B cell (primary cell): Measurements from ENCODE around the gene ADAMTSL2. TPM values are rescaled to one million over a fixed set of nuclear protein-coding genes. Genes with fewer than 3 reads are reported as not detected.

ENCODE experiments used
- ATAC-seq: fragments of 200-7000 bp; cut with Tn5 transposase; one replicate; pipeline ENCODE4 v1.10.0; 2021; ENCODE audit warnings: low read depth, mild to moderate bottlenecking, moderate number of reproducible peaks, moderate library complexity
- CTCF ChIA-PET: fragments of 350-600 bp; sonication (Branson Sonifier 250); formaldehyde crosslinking; loops from one replicate; lab custom pipeline; 2021; ENCODE audit warnings: antibody characterized with exemption, inconsistent platforms; lab: Charles Lee
- POLR2A ChIA-PET: fragments of 350-600 bp; sonication (Branson Sonifier 250); formaldehyde crosslinking; loops from one replicate; lab custom pipeline; 2021; ENCODE audit warnings: antibody characterized with exemption; lab: Charles Lee
- DNase-seq: peaks from one replicate; pipeline ENCODE4 v3.0.0; 2013
- H2AFZ ChIP-seq: 2 replicates; pipeline ENCODE4 v1.6.1; 2012; ENCODE audit warnings: mild to moderate bottlenecking, low read depth, low read length; ENCODE audit not compliant: insufficient read depth, poor library complexity, severe bottlenecking
- H3K27ac ChIP-seq, 2 donors: 1 replicate in 1 of 2; 2 replicates in 1 of 2; pipeline ENCODE4 v1.5.1; 2012 to 2013; ENCODE audit warnings: low read length in 2 of 2, mild to moderate bottlenecking in 2 of 2, moderate library complexity in 1 of 2
- H3K27me3 ChIP-seq, 4 experiments: fragments of 200-600 bp in 1 of 4; sonication (generic) in 1 of 4; replicated peaks in 1 of 4; 1 replicate in 2 of 4; 2 replicates in 2 of 4; pipeline versions ENCODE4 v1.6.1 to v1.7.0; 2013 to 2016; ENCODE audit warnings: low read length in 3 of 4, mild to moderate bottlenecking in 2 of 4, mixed read lengths in 1 of 4, moderate library complexity in 1 of 4; ENCODE audit not compliant: insufficient read depth in 4 of 4, control insufficient read depth in 3 of 4; ENCODE audit errors: control extremely low read depth in 1 of 4
- H3K36me3 ChIP-seq, 2 experiments: replicated peaks in 1 of 2; 1 replicate in 1 of 2; 2 replicates in 1 of 2; pipeline versions ENCODE4 v1.6.1 to v1.7.1; 2013; ENCODE audit warnings: low read length in 1 of 2; ENCODE audit not compliant: insufficient read depth in 2 of 2, control insufficient read depth in 1 of 2; ENCODE audit errors: control extremely low read depth in 1 of 2, extremely low read depth in 1 of 2
- H3K4me1 ChIP-seq, 2 donors: fragments of 200-600 bp in 1 of 2; sonication (generic) in 1 of 2; 1 replicate in 1 of 2; 2 replicates in 1 of 2; pipeline versions ENCODE4 v1.5.1 to v1.6.1; 2013 to 2017; ENCODE audit warnings: low read length in 2 of 2; ENCODE audit not compliant: control insufficient read depth in 2 of 2, insufficient read depth in 2 of 2
- H3K4me2 ChIP-seq: replicated peaks from 2 replicates; pipeline ENCODE3; 2012; ENCODE audit warnings: mild to moderate bottlenecking, low read depth, low read length; ENCODE audit not compliant: poor library complexity, severe bottlenecking
- H3K4me3 ChIP-seq, 5 experiments: fragments of 200-600 bp in 1 of 5; sonication (generic) in 1 of 5; 1 replicate in 3 of 5; 2 replicates in 2 of 5; pipeline versions ENCODE4 v1.5.1 to v1.7.0; 2011 to 2016; ENCODE audit warnings: low read length in 4 of 5, mild to moderate bottlenecking in 4 of 5, low read depth in 2 of 5, control low read depth in 1 of 5, moderate library complexity in 1 of 5; ENCODE audit not compliant: insufficient read depth in 1 of 5; ENCODE audit errors: control extremely low read depth in 1 of 5, extremely low read depth in 1 of 5
- H3K79me2 ChIP-seq: fragments of 200-600 bp; sonication (generic); one replicate; pipeline ENCODE4 v1.6.0; 2016; ENCODE audit warnings: low read length; ENCODE audit not compliant: control insufficient read depth, insufficient read depth
- H3K9ac ChIP-seq: fragments of 200-600 bp; sonication (generic); 2 replicates; pipeline ENCODE4 v1.6.1; 2017; ENCODE audit warnings: mild to moderate bottlenecking, low read length, moderate library complexity
- H3K9me3 ChIP-seq, 3 donors: one replicate each; pipeline versions ENCODE4 v1.6.1 to v1.7.1; 2013; ENCODE audit warnings: low read length in 2 of 3; ENCODE audit not compliant: control insufficient read depth in 2 of 3, insufficient read depth in 1 of 3; ENCODE audit errors: control extremely low read depth in 1 of 3
- H4K20me1 ChIP-seq: 2 replicates; pipeline ENCODE4 v1.6.0; 2012; ENCODE audit warnings: mild to moderate bottlenecking, low read length; ENCODE audit not compliant: insufficient read depth, control insufficient read depth, poor library complexity, severe bottlenecking
- H3K27ac Mint-ChIP-seq: one replicate; pipeline ENCODE4 v1.8.0; 2021; ENCODE audit warnings: mixed read lengths
- H3K27me3 Mint-ChIP-seq: one replicate; pipeline ENCODE4 v1.8.0; 2021; ENCODE audit warnings: mixed read lengths
- H3K4me1 Mint-ChIP-seq: one replicate; pipeline ENCODE4 v1.8.0; 2021; ENCODE audit warnings: mixed read lengths
- H3K4me3 Mint-ChIP-seq: one replicate; pipeline ENCODE4 v1.8.0; 2021; ENCODE audit warnings: mixed read lengths
- H3K9me3 Mint-ChIP-seq: one replicate; pipeline ENCODE4 v1.8.0; 2022; ENCODE audit warnings: mixed read lengths; ENCODE audit not compliant: insufficient read depth
- EZH2 ChIP-seq: IDR thresholded peaks from 2 replicates; pipeline ENCODE4 v1.6.1; 2012; ENCODE audit warnings: borderline replicate concordance, low read depth, mild to moderate bottlenecking, moderate library complexity, low read length; ENCODE audit not compliant: insufficient read depth, poor library complexity, severe bottlenecking
- WGBS: methylation state at CpG from one replicate; pipeline ENCODE4 v1.1.5; 2013; ENCODE audit warnings: missing lambda C conversion rate; ENCODE audit not compliant: insufficient coverage; 5-methylcytosine and 5-hydroxymethylcytosine counted together
- intact Hi-C: fragments of 100-400 bp; cut with micrococcal nuclease; formaldehyde crosslinking; loops from one replicate; pipeline ENCODE4 v1.10.0; 2022
- polyA plus RNA-seq: library from polyadenylated mRNA; depleted of rRNA; stranded (reverse); fragments of >200 nt; gene quantifications from 2 replicates; pipeline ENCODE4 v1.2.3, GENCODE V29; 2012
- total RNA-seq, 2 donors: library from RNA; stranded (reverse); fragments of 120-200 nt in 1 of 2; gene quantifications; 1 replicate in 1 of 2; 2 replicates in 1 of 2; pipeline versions ENCODE4 v1.2.3 to v1.2.4, GENCODE V29; 2013 to 2022
- TF ChIP-seq, protein P1 (sequence below): fragments of 200-600 bp; IDR thresholded peaks from one replicate; pipeline ENCODE4 v1.8.0; 2022; ENCODE audit warnings: antibody characterized with exemption, mild to moderate bottlenecking

ADAMTSL2 gene
- total and polyA plus RNA-seq, 2 donors (not counting 1 experiment from before 2014, with no cell fraction given), result 0.03 TPM; not detected in 1

DNA sequence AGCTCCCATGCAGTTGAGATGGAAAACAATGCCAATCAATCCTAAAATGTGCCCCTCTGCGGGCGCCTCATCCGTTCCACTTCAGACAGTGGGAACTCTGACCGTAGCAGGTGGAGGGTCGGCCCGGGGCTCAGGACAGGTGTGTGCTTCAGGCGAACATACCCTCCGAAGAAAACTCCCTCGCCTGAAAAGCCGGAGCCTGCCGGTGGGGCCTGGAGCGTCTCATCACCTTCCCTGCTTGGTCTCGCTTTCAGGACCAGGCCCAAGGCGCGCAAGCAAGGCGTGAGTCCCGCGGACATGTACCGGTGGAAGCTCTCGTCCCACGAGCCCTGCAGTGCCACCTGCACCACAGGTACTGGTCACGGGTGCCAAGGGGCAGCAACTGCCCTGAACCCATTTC lies 26.4 kb downstream of the ADAMTSL2 start:
- WGBS, result 97% methylated on average over 22 of the region's 22 CpGs
- no peak for TF ChIP-seq EZH2
- TF ChIP-seq, protein P1, sequence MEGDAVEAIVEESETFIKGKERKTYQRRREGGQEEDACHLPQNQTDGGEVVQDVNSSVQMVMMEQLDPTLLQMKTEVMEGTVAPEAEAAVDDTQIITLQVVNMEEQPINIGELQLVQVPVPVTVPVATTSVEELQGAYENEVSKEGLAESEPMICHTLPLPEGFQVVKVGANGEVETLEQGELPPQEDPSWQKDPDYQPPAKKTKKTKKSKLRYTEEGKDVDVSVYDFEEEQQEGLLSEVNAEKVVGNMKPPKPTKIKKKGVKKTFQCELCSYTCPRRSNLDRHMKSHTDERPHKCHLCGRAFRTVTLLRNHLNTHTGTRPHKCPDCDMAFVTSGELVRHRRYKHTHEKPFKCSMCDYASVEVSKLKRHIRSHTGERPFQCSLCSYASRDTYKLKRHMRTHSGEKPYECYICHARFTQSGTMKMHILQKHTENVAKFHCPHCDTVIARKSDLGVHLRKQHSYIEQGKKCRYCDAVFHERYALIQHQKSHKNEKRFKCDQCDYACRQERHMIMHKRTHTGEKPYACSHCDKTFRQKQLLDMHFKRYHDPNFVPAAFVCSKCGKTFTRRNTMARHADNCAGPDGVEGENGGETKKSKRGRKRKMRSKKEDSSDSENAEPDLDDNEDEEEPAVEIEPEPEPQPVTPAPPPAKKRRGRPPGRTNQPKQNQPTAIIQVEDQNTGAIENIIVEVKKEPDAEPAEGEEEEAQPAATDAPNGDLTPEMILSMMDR, result no peak
- CTCF ChIA-PET, result no interaction called here
- Histone ChIP-seq H2AFZ (no peak overlapping the region), H3K9me3 (peaks cover 0 to 8% (median 0%) of the 10 kb centered on the region in 3 donors), H3K79me2 (no peaks in the 10 kb centered on the region), H3K9ac (no peak overlapping the region), H4K20me1 (no peaks in the 10 kb centered on the region), H3K36me3 (no peaks in the 10 kb centered on the region), H3K4me3 (no peak overlapping the region), H3K4me2 (no peak overlapping the region), H3K27me3 (peaks cover 0 to 29% (median 4%) of the 10 kb centered on the region in 4 experiments), H3K4me1 (peaks cover 13 to 21% of the 10 kb centered on the region in 2 donors), H3K27ac (no peak overlapping the region)
- DNase-seq (no peak), ATAC-seq (no peak)
- H3K27ac Mint-ChIP-seq, result no peak overlapping the region
- peaks cover 19% of the 10 kb centered on the region for H3K27me3 Mint-ChIP-seq
- intact Hi-C loops, result no loop called here
- peaks cover 20% of the 10 kb centered on the region for H3K4me1 Mint-ChIP-seq
- H3K4me3 Mint-ChIP-seq, result no peak overlapping the region
- POLR2A ChIA-PET, result no interaction called here
- H3K9me3 Mint-ChIP-seq, result no peaks in the 10 kb centered on the region

DNA sequence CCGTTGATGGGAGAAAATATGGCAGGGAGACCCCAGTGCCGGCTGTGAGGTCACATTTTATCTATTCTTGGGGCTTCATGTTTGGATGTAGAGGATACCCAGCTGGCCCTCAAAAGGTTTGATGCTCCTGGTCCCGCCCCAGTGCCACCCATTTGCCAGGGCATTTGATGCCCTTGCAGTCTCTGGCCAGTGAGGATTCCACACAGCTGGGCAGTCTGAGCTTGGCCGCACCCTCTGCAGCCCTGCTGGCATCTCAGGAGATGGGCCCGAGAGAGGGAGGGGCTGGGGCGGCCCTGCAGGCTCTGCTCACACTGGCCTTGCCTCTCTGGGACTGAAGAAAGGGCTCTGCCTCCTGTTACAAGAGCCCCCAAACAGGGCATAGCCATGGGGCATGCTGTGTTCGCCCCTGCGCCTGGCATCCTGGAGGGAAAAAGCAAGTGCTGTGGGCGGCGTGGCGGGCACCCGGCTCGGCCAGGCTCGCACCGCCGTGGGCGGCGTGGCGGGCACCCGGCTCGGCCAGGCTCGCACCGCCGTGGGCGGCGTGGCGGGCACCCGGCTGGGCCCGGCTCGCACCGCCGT lies 27.6 kb downstream of the ADAMTSL2 start:
- Histone ChIP-seq H3K27ac (no peak overlapping the region), H3K4me1 (peaks cover 13 to 21% of the 10 kb centered on the region in 2 donors), H2AFZ (no peak overlapping the region), H3K4me3 (no peak overlapping the region), H4K20me1 (no peaks in the 10 kb centered on the region), H3K9me3 (peaks cover 0 to 5% (median 0%) of the 10 kb centered on the region in 3 donors), H3K4me2 (no peak overlapping the region), H3K27me3 (peaks cover 0 to 19% (median 4%) of the 10 kb centered on the region in 4 experiments), H3K79me2 (no peaks in the 10 kb centered on the region), H3K36me3 (no peaks in the 10 kb centered on the region), H3K9ac (no peak overlapping the region)
- DNase-seq (no peak), ATAC-seq (no peak)
- 94% methylated on average over 23 of the region's 32 CpGs for WGBS
- CTCF ChIA-PET, result no interaction called here
- Mint-ChIP-seq H3K27ac (no peak overlapping the region), H3K4me1 (peaks cover 20% of the 10 kb centered on the region), H3K9me3 (no peaks in the 10 kb centered on the region), H3K4me3 (no peak overlapping the region), H3K27me3 (peaks cover 15% of the 10 kb centered on the region)
- intact Hi-C loops, result no loop called here
- POLR2A ChIA-PET, result no interaction called here
- no peak for TF ChIP-seq EZH2
- TF ChIP-seq, protein P1, result no peak
